IMR-90 (cell line): ENCODE results near the gene COL11A2. TPM values are rescaled to one million over a fixed set of nuclear protein-coding genes. Genes with fewer than 3 reads are reported as not detected.
"Not testable (repeated sequence)": the region's sequence is repeated elsewhere in the genome, so short reads cannot be mapped to it uniquely, and the experiment has no call there.

Experiments used
- ATAC-seq: fragments of 200-7000 bp; cut with Tn5 transposase; 2 replicates; pipeline ENCODE4 v1.9.1; 2020; ENCODE audit warnings: low read depth, mild to moderate bottlenecking, moderate library complexity
- BruUV-seq: library from RNA; stranded (reverse); fragments of 400-500 nt; replicated peaks from 2 replicates; lab custom pipeline; 2021; lab: Mats Ljungman, UMichigan
- CTCF ChIA-PET: fragments of 300-600 bp; formaldehyde crosslinking; extraction: SDS; loops from one replicate; lab custom pipeline; 2021; ENCODE audit warnings: antibody characterized with exemption; lab: Yijun Ruan, JAX
- POLR2A ChIA-PET: fragments of 300-600 bp; sonication (Branson Sonifier 250); formaldehyde crosslinking; loops from one replicate; lab custom pipeline; 2022; ENCODE audit warnings: antibody characterized with exemption; ENCODE audit not compliant: unreplicated experiment; lab: Charles Lee
- DNase-seq: peaks from one replicate; pipeline ENCODE4 v3.0.0; 2013
- H2AFZ ChIP-seq: replicated peaks from 2 replicates; pipeline ENCODE3; 2013; ENCODE audit warnings: low read length, mild to moderate bottlenecking; ENCODE audit not compliant: poor library complexity
- H2AK5ac ChIP-seq: 2 replicates; pipeline ENCODE4 v1.6.1; 2013; ENCODE audit warnings: low read depth, low read length, inconsistent platforms
- H2AK9ac ChIP-seq: replicated peaks from 2 replicates; pipeline ENCODE3; 2013; ENCODE audit warnings: mild to moderate bottlenecking, low read depth, low read length, moderate library complexity; ENCODE audit not compliant: poor library complexity
- H2BK120ac ChIP-seq: 2 replicates; pipeline ENCODE4 v1.6.1; 2013; ENCODE audit warnings: low read depth, low read length, inconsistent platforms
- H2BK15ac ChIP-seq: 3 replicates; pipeline ENCODE4 v1.6.1; 2013; ENCODE audit warnings: low read depth, low read length, inconsistent platforms
- H2BK20ac ChIP-seq: 2 replicates; pipeline ENCODE4 v1.6.1; 2013; ENCODE audit warnings: low read depth, mild to moderate bottlenecking, inconsistent platforms, low read length, moderate library complexity
- H2BK5ac ChIP-seq: 2 replicates; pipeline ENCODE4 v1.6.1; 2013; ENCODE audit warnings: mild to moderate bottlenecking, low read depth, low read length, inconsistent platforms; ENCODE audit not compliant: poor library complexity, severe bottlenecking
- H3K14ac ChIP-seq: replicated peaks from 2 replicates; pipeline ENCODE4 v1.6.1; 2013; ENCODE audit warnings: low read depth, low read length, inconsistent platforms
- H3K18ac ChIP-seq: 2 replicates; pipeline ENCODE4 v1.6.1; 2013; ENCODE audit warnings: low read depth, low read length, control low read depth
- H3K23ac ChIP-seq: 2 replicates; pipeline ENCODE4 v1.6.1; 2013; ENCODE audit warnings: low read depth, low read length, inconsistent platforms
- H3K27ac ChIP-seq: 2 replicates; pipeline ENCODE4 v1.5.1; 2013; ENCODE audit warnings: mild to moderate bottlenecking, control low read depth, low read length; ENCODE audit not compliant: insufficient read depth
- H3K27me3 ChIP-seq: 2 replicates; pipeline ENCODE4 v1.6.1; 2013; ENCODE audit warnings: low read length; ENCODE audit not compliant: control insufficient read depth, insufficient read depth
- H3K36me3 ChIP-seq: 2 replicates; pipeline ENCODE4 v1.6.1; 2013; ENCODE audit warnings: low read length, mixed read lengths; ENCODE audit not compliant: control insufficient read depth, insufficient read depth
- H3K4ac ChIP-seq: 2 replicates; pipeline ENCODE4 v1.6.1; 2013; ENCODE audit warnings: low read depth, low read length, inconsistent platforms
- H3K4me1 ChIP-seq: 2 replicates; pipeline ENCODE4 v1.6.1; 2013; ENCODE audit warnings: low read length, mixed read lengths; ENCODE audit not compliant: control insufficient read depth, insufficient read depth
- H3K4me2 ChIP-seq: 2 replicates; pipeline ENCODE4 v1.6.1; 2013; ENCODE audit warnings: low read depth, mild to moderate bottlenecking, control low read depth, low read length, moderate library complexity
- H3K4me3 ChIP-seq: 2 replicates; pipeline ENCODE4 v1.5.1; 2013; ENCODE audit warnings: low read depth, mild to moderate bottlenecking, control low read depth, low read length, moderate library complexity; ENCODE audit not compliant: insufficient read depth
- H3K56ac ChIP-seq: 2 replicates; pipeline ENCODE4 v1.6.1; 2013; ENCODE audit warnings: low read length, inconsistent platforms; ENCODE audit not compliant: insufficient read depth; ENCODE audit errors: extremely low read depth
- H3K79me1 ChIP-seq, 2 experiments: 2 replicates each; pipeline ENCODE4 v1.6.1; 2013; ENCODE audit warnings: low read length in 2 of 2, inconsistent platforms in 1 of 2, low read depth in 1 of 2
- H3K9ac ChIP-seq: 2 replicates; pipeline ENCODE4 v1.6.1; 2013; ENCODE audit warnings: low read depth, low read length, control low read depth
- H3K9me1 ChIP-seq: 2 replicates; pipeline ENCODE4 v1.6.1; 2013; ENCODE audit warnings: low read length, inconsistent platforms; ENCODE audit not compliant: insufficient read depth
- H3K9me3 ChIP-seq: 2 replicates; pipeline ENCODE4 v1.6.1; 2013; ENCODE audit warnings: low read length; ENCODE audit not compliant: control insufficient read depth, insufficient read depth
- H4K20me1 ChIP-seq: 2 replicates; pipeline ENCODE4 v1.6.1; 2013; ENCODE audit warnings: low read length, inconsistent platforms; ENCODE audit not compliant: insufficient read depth
- H4K5ac ChIP-seq: 2 replicates; pipeline ENCODE4 v1.6.1; 2013; ENCODE audit warnings: mild to moderate bottlenecking, low read depth, low read length, control low read depth
- H4K8ac ChIP-seq, 2 experiments: 2 replicates each; pipeline ENCODE4 v1.6.1; 2013; ENCODE audit warnings: low read depth in 2 of 2, low read length in 2 of 2, control low read depth in 1 of 2, inconsistent platforms in 1 of 2
- H4K91ac ChIP-seq: 2 replicates; pipeline ENCODE4 v1.6.1; 2013; ENCODE audit warnings: low read depth, low read length, inconsistent platforms; ENCODE audit not compliant: insufficient read depth
- CEBPB ChIP-seq: IDR thresholded peaks from 2 replicates; pipeline ENCODE4 v1.6.1; 2012; ENCODE audit warnings: low read depth, low read length, improper control_type of control experiment
- MXI1 ChIP-seq: IDR thresholded peaks from 2 replicates; pipeline ENCODE4 v1.6.1; 2012; ENCODE audit warnings: low read depth, mild to moderate bottlenecking, low read length, moderate library complexity, borderline replicate concordance
- WGBS, 2 experiments: methylation state at CpG; one replicate each; pipeline versions ENCODE4 v1.1.5 to v1.1.7; 2013; ENCODE audit warnings: missing lambda C conversion rate in 2 of 2; ENCODE audit not compliant: insufficient read length in 1 of 2; ENCODE audit errors: extremely low coverage in 2 of 2; 5-methylcytosine and 5-hydroxymethylcytosine counted together
- dilution Hi-C: fragments of 300-500 bp; cut with HindIII; formaldehyde crosslinking; loops from one replicate; pipeline ENCODE4 v1.14.3; 2018; ENCODE audit warnings: low sequenced_read_pairs; ENCODE audit not compliant: unreplicated experiment
- in situ Hi-C: fragments of 300-500 bp; cut with MboI; formaldehyde crosslinking; loops from 3 replicates; pipeline ENCODE4 v1.14.3; 2019; ENCODE audit warnings: low sequenced_read_pairs, inconsistent platforms, mixed read lengths
- intact Hi-C: fragments of 100-400 bp; cut with micrococcal nuclease; formaldehyde crosslinking; loops from 2 replicates; pipeline ENCODE4 v1.10.0; 2022
- polyA plus RNA-seq, 3 experiments: library from polyadenylated mRNA; depleted of rRNA; stranded (reverse); fragments of >200 nt; gene quantifications; 2 replicates each; pipeline ENCODE4 v1.2.3, GENCODE V29; 2012; ENCODE audit warnings: low replicate concordance in 1 of 3
- total RNA-seq: library from RNA; depleted of rRNA; stranded (reverse); fragments of >200 nt; gene quantifications from 2 replicates; pipeline ENCODE4 v1.2.3, GENCODE V29; 2012

The COL11A2 gene
- total and polyA plus RNA-seq, 2 of the 4 experiments (the other 2 are of a cell fraction): under 0.01 to 0.38 TPM

- ATAC-seq (no peak), DNase-seq (no peak)
- Histone ChIP-seq H4K91ac (no peak overlapping the region), H3K79me1 (no peaks in the 10 kb centered on the region), H3K4ac (no peak overlapping the region), H4K20me1 (no peaks in the 10 kb centered on the region), H3K4me2 (no peak overlapping the region), H3K18ac (no peak overlapping the region), H4K5ac (no peak overlapping the region), H2BK15ac (no peak overlapping the region), H3K36me3 (no peaks in the 10 kb centered on the region), H3K56ac (no peak overlapping the region), H3K4me3 (no peak overlapping the region), H2AFZ (no peak overlapping the region), H2BK5ac (no peak overlapping the region), H2BK20ac (no peak overlapping the region), H3K9me3 (peaks cover 3% of the 10 kb centered on the region; the same call in 1 of the 2 replicates), H3K9ac (no peak overlapping the region), H2AK9ac (no peak overlapping the region), H4K8ac (no peak overlapping the region), H3K14ac (no peak overlapping the region), H3K4me1 (no peaks in the 10 kb centered on the region), H3K27ac (no peak overlapping the region), H3K27me3 (peaks cover 14% of the 10 kb centered on the region), H3K23ac (no peak overlapping the region), H3K9me1 (no peaks in the 10 kb centered on the region), H2BK120ac (no peak overlapping the region), H2AK5ac (no peak overlapping the region)
- BruUV-seq: no TSS peak
- TF ChIP-seq MXI1 (no peak), CEBPB (no peak)
- in situ Hi-C loops (no loop called here), dilution Hi-C loops (no loop called here), intact Hi-C loops (no loop called here)
- ChIA-PET CTCF (interaction anchor here (0.6 kb wide), 1 partner anchor 13 kb away, joined by 4 read pairs; no protein-coding TSS in a partner anchor), POLR2A (no interaction called here)
- WGBS, 2 experiments: no CpG with 5 or more reads among the region's 1 CpG
Measured at GRCh38 chr6:33151050-33151449, 41.2 kb downstream of the COL11A2 start.

DNA sequence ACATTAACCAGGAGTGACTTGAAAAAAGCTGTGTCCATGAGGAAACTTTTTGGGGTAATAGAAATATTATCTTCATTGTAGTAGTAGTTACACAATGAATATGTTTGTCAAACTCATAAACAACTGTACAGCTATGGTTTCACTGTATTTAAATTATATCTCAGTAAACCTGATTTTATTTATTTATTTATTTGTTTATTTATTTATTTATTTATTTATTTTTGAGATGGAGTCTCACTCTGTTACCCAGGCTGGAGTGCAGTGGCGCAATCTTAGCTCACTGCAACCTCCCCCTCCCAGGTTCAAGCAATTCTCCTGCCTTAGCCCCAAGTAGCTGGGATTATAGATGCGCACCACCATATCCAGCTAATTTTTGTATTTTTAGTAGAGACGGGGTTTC lies 41.7 kb downstream of the COL11A2 start:
- H3K9me3 ChIP-seq, H3K4me1 ChIP-seq, H4K91ac ChIP-seq, H3K79me1 ChIP-seq, POLR2A ChIA-PET, H2AK9ac ChIP-seq, dilution Hi-C loops, H3K36me3 ChIP-seq, H3K4me3 ChIP-seq, in situ Hi-C loops, BruUV-seq, ATAC-seq, H2BK20ac ChIP-seq, intact Hi-C loops, H3K4ac ChIP-seq, H4K20me1 ChIP-seq, H4K8ac ChIP-seq, H3K9ac ChIP-seq, H2AFZ ChIP-seq, DNase-seq, H2AK5ac ChIP-seq, H3K56ac ChIP-seq, H3K27ac ChIP-seq, H4K5ac ChIP-seq, H3K4me2 ChIP-seq, H3K14ac ChIP-seq, H3K9me1 ChIP-seq, H2BK120ac ChIP-seq, H2BK15ac ChIP-seq, H2BK5ac ChIP-seq, H3K18ac ChIP-seq, H3K23ac ChIP-seq: not testable (repeated sequence)
- no CpG with 5 or more reads among the region's 3 CpGs for WGBS, 2 experiments
- H3K27me3 ChIP-seq: peaks cover 16% of the 10 kb centered on the region
- CTCF ChIA-PET: interaction anchor here (0.6 kb wide), 1 partner anchor 12 kb away, joined by 4 read pairs; no protein-coding TSS in a partner anchor
